HepG2 (cell line): Measurements from ENCODE around the gene ATPAF1.
"Not testable (repeated sequence)": the region's sequence is repeated elsewhere in the genome, so short reads cannot be mapped to it uniquely, and the experiment has no call there.

Source experiments
- ATF2 ChIP-seq: sonication (generic); formaldehyde crosslinking; IDR thresholded peaks from 2 replicates; pipeline ENCODE4 v1.4.0; 2020; ENCODE audit warnings: missing genetic modification reagents
- CTCF ChIP-seq: sonication (generic); formaldehyde crosslinking; IDR thresholded peaks from 2 replicates; pipeline ENCODE4 v1.5.0; 2020; ENCODE audit warnings: mild to moderate bottlenecking, missing genetic modification reagents, moderate library complexity
- HNF4A ChIP-seq: sonication (generic); formaldehyde crosslinking; IDR thresholded peaks from 2 replicates; pipeline ENCODE4 v1.4.0; 2020; ENCODE audit warnings: missing genetic modification reagents
- JUN ChIP-seq: sonication (generic); formaldehyde crosslinking; IDR thresholded peaks from 2 replicates; pipeline ENCODE4 v1.4.0; 2020; ENCODE audit warnings: mild to moderate bottlenecking, missing genetic modification reagents
- KLF12 ChIP-seq: sonication (generic); formaldehyde crosslinking; IDR thresholded peaks from 2 replicates; pipeline ENCODE4 v1.4.0; 2020; ENCODE audit warnings: missing genetic modification reagents, borderline replicate concordance
- POLR2A ChIP-seq, 2 experiments: IDR thresholded peaks; 2 replicates each; pipeline ENCODE4 v1.6.1; 2011; ENCODE audit warnings: low read depth in 2 of 2, low read length in 2 of 2, mild to moderate bottlenecking in 1 of 2, moderate library complexity in 1 of 2; ENCODE audit not compliant: insufficient read depth in 1 of 2
- TBP ChIP-seq: sonication (generic); formaldehyde crosslinking; IDR thresholded peaks from 2 replicates; pipeline ENCODE4 v1.5.0; 2020; ENCODE audit warnings: missing genetic modification reagents
- TP53 ChIP-seq: sonication (generic); formaldehyde crosslinking; conservative IDR thresholded peaks from 2 replicates; pipeline ENCODE4 v1.4.0; 2020; ENCODE audit warnings: missing genetic modification reagents
- ZBTB8A ChIP-seq: sonication (generic); formaldehyde crosslinking; IDR thresholded peaks from 2 replicates; pipeline ENCODE4 v1.4.0; 2020; ENCODE audit warnings: mild to moderate bottlenecking, low read depth, missing genetic modification reagents, borderline replicate concordance
- ZNF781 ChIP-seq: sonication (generic); formaldehyde crosslinking; IDR thresholded peaks from 2 replicates; pipeline ENCODE4 v1.5.1; 2020; ENCODE audit warnings: borderline replicate concordance, mild to moderate bottlenecking, missing genetic modification reagents; ENCODE audit errors: not compliant biosample characterization
- TF ChIP-seq, protein P1 (sequence below): sonication (generic); formaldehyde crosslinking; IDR thresholded peaks from 2 replicates; pipeline ENCODE4 v1.8.1; 2023; ENCODE audit warnings: mild to moderate bottlenecking, missing genetic modification reagents
- TF ChIP-seq, protein P2 (sequence below): sonication (generic); formaldehyde crosslinking; IDR thresholded peaks from 2 replicates; pipeline ENCODE4 v1.4.0; 2020; ENCODE audit warnings: missing genetic modification reagents

DNA sequence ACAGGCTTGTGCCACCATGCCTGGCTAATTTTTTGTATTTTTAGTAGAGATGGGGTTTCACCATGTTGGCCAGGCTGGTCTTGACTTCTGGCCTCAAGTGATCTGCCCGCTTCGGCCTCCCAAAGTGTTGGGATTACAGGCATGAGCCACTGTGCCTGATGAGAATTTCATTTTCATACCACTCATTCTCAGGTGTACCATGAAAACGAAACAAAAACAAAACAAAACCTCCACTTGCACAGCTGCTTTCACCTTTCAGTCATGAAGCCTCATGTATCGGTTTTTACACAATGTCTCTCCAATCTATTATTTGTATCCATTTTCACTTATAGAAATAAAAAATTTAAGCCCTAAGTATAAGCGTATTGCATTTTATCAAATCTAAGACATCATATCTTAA lies 8.0 kb downstream of the ATPAF1 start:
- TF ChIP-seq POLR2A (IDR thresholded peaks at IDR 0.05; ENCODE audit: insufficient read depth in 1 of 2, low read depth in 2 of 2, low read length in 2 of 2); CTCF (CRISPR knock-in tag); HNF4A (CRISPR knock-in tag); JUN (CRISPR knock-in tag); TP53; KLF12 (CRISPR knock-in tag); ATF2 (CRISPR knock-in tag); ZNF781 (CRISPR knock-in tag); ZBTB8A (CRISPR knock-in tag); TBP (CRISPR knock-in tag): not testable (repeated sequence)
- TF ChIP-seq, protein P1, sequence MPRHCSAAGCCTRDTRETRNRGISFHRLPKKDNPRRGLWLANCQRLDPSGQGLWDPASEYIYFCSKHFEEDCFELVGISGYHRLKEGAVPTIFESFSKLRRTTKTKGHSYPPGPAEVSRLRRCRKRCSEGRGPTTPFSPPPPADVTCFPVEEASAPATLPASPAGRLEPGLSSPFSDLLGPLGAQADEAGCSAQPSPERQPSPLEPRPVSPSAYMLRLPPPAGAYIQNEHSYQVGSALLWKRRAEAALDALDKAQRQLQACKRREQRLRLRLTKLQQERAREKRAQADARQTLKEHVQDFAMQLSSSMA: not testable (repeated sequence)
- TF ChIP-seq, protein P2, sequence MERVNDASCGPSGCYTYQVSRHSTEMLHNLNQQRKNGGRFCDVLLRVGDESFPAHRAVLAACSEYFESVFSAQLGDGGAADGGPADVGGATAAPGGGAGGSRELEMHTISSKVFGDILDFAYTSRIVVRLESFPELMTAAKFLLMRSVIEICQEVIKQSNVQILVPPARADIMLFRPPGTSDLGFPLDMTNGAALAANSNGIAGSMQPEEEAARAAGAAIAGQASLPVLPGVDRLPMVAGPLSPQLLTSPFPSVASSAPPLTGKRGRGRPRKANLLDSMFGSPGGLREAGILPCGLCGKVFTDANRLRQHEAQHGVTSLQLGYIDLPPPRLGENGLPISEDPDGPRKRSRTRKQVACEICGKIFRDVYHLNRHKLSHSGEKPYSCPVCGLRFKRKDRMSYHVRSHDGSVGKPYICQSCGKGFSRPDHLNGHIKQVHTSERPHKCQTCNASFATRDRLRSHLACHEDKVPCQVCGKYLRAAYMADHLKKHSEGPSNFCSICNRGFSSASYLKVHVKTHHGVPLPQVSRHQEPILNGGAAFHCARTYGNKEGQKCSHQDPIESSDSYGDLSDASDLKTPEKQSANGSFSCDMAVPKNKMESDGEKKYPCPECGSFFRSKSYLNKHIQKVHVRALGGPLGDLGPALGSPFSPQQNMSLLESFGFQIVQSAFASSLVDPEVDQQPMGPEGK (CRISPR knock-in tag): not testable (repeated sequence)
